ENCODE measurements around the gene TLE1. TPM values are rescaled to one million over a fixed set of nuclear protein-coding genes. Genes with fewer than 3 reads are reported as not detected.

Gene TLE1
- total and polyA plus RNA-seq, 9 donors: 25.8 to 58.1 (median 41.1) TPM

DNA sequence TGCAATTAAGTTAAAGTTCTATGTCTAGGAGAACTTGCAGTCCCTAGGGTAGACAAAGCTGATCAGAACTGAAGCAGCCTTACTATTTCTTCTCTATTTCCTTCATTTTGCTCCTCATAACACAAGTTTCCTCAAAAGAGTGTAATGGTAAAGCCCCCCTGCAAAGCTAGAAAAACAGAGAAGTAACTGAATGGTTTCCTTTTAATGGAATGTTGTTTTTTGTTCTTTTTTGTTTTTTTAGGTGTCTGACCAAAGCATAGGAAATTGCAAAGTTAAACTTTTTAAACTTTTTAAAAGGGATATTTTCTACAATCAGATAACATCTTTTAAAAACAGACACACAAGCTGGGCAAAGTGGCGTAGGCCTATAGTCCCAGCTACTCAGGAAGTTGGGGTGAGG is 145.7 kb downstream of the TLE1 start:
- TF ChIP-seq, protein P1, sequence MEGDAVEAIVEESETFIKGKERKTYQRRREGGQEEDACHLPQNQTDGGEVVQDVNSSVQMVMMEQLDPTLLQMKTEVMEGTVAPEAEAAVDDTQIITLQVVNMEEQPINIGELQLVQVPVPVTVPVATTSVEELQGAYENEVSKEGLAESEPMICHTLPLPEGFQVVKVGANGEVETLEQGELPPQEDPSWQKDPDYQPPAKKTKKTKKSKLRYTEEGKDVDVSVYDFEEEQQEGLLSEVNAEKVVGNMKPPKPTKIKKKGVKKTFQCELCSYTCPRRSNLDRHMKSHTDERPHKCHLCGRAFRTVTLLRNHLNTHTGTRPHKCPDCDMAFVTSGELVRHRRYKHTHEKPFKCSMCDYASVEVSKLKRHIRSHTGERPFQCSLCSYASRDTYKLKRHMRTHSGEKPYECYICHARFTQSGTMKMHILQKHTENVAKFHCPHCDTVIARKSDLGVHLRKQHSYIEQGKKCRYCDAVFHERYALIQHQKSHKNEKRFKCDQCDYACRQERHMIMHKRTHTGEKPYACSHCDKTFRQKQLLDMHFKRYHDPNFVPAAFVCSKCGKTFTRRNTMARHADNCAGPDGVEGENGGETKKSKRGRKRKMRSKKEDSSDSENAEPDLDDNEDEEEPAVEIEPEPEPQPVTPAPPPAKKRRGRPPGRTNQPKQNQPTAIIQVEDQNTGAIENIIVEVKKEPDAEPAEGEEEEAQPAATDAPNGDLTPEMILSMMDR (IDR thresholded peaks at IDR 0.05): no peak
- TF ChIP-seq POLR2A (IDR thresholded peaks at IDR 0.05) (no peak), EP300 (IDR thresholded peaks at IDR 0.05) (no peak)
- Histone ChIP-seq H3K9me3 (no peaks in the 10 kb centered on the region), H3K4me1 (ENCODE audit: insufficient read depth) (peaks cover 1% of the 10 kb centered on the region), H3K27me3 (no peaks in the 10 kb centered on the region), H3K27ac (no peak overlapping the region), H3K36me3 (no peaks in the 10 kb centered on the region), H3K4me3 (no peak overlapping the region)
- 83 to 93% (median 89%) methylated on average over 1 of the region's 1 CpG for WGBS, 3 donors
- no peak for DNase-seq
- intact Hi-C loops (cut with DNase I): no loop called here

DNA sequence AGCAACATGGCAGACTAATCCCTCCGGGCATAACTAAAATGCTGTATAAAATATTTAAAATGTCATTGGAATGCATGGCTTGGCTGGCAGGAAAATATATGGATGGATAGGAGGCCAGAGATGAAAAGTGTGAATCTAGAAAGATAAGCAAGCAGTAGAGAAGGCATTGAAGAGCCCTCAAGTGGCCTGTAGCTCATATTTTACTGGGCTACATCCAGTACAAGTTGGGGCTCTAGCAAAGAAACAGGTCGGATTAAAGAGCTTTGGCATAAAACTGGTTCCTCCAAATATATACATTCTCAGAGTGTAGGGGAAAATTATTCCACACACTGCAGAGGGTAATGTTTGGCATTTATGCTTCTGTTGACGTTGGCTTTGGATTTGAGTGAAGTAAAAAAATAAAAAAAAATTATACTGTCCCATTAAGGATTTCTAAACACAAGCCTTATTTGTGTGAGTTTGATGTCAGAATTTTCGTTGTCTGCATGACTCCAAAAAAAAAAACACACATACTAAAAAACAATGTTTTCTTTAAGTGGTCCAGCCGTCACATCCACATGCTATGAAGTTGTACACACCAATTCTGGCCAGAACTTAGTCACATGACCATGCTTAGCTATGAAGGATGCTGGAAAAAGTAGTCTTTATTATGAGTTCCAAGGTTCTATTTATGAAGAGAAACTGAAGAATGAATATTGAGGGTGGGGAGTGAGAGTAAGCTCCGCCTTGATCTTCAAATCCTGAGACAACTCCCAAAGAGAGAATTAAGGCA is 147.0 kb downstream of the TLE1 start:
- 59 to 66% (median 64%) methylated on average over 6 of the region's 6 CpGs for WGBS, 3 donors
- intact Hi-C loops (cut with DNase I): no loop called here
- no peak for DNase-seq
- Histone ChIP-seq H3K36me3 (no peaks in the 10 kb centered on the region), H3K4me1 (ENCODE audit: insufficient read depth) (peaks cover 1% of the 10 kb centered on the region), H3K27me3 (no peaks in the 10 kb centered on the region), H3K27ac (no peak overlapping the region), H3K4me3 (no peak overlapping the region), H3K9me3 (no peaks in the 10 kb centered on the region)
- no peak for TF ChIP-seq POLR2A (IDR thresholded peaks at IDR 0.05)
- TF ChIP-seq, protein P1 (IDR thresholded peaks at IDR 0.05): no peak

DNA sequence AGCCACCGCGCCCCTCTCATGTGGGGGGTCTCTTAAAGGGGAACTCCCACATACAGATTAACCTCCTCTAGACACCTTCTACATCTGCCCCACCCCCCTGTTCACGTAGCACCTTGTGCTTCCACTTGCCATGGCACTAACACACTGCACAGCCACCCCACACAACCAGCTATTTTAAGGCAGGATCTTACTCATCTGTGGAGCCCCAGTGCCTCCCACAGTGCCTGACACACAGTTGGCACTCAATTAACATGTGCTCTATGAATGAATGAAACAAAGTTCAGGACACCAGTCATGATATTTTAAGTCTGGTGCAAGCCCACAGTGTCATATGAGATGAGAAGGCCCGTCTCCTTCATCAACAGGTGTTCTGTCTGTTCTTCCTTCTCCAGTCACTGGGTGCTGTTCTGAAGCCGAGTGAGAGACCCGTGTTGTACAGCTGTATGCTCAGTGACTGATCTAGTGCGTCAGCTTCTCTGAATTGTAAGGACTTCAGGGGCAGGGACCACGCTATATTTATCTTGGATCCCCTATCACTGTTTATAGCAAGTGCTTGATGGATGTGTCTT is 149.1 kb downstream of the TLE1 start:
- DNase-seq: no peak
- Histone ChIP-seq H3K36me3 (no peaks in the 10 kb centered on the region), H3K27me3 (no peaks in the 10 kb centered on the region), H3K4me3 (no peak overlapping the region), H3K9me3 (no peaks in the 10 kb centered on the region), H3K4me1 (ENCODE audit: insufficient read depth) (no peaks in the 10 kb centered on the region), H3K27ac (no peak overlapping the region)
- intact Hi-C loops (cut with DNase I): no loop called here
- 91 to 97% (median 91%) methylated on average over 8 of the region's 8 CpGs for WGBS, 3 donors
- TF ChIP-seq POLR2A (IDR thresholded peaks at IDR 0.05): no peak
- TF ChIP-seq, protein P1 (IDR thresholded peaks at IDR 0.05): no peak
- TF ChIP-seq EP300 (IDR thresholded peaks at IDR 0.05): no peak

DNA sequence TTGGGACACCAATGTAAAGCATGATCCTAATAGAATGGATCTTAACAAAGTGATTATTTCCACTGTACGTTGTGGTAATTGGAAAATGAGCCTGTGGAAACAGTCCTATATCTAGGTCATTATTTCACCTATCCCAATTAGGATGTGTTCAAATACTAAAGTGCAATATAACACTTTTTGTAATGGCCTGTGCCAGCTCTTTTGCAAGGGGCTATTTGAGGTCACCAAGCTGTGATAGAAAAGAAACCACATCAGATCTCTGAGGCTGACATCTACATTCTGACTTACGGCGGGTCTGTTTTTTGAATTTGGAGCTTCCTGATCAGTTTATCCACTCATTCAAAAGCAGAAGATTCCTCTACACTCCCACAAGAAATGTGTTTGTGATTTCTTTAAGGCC is 150.0 kb downstream of the TLE1 start:
- 93 to 98% (median 94%) methylated on average over 3 of the region's 3 CpGs for WGBS, 3 donors
- intact Hi-C loops (cut with DNase I): no loop called here
- Histone ChIP-seq H3K4me3 (no peak overlapping the region), H3K27ac (no peak overlapping the region), H3K36me3 (no peaks in the 10 kb centered on the region), H3K9me3 (no peaks in the 10 kb centered on the region), H3K4me1 (ENCODE audit: insufficient read depth) (no peaks in the 10 kb centered on the region), H3K27me3 (no peaks in the 10 kb centered on the region)
- DNase-seq: no peak
- TF ChIP-seq POLR2A (IDR thresholded peaks at IDR 0.05): no peak
- TF ChIP-seq, protein P1 (IDR thresholded peaks at IDR 0.05): no peak
- no peak for TF ChIP-seq EP300 (IDR thresholded peaks at IDR 0.05)
